ENCODE data around the gene HBS1L. TPM values are rescaled to one million over a fixed set of nuclear protein-coding genes. Genes with fewer than 3 reads are reported as not detected.

HBS1L gene
- total and polyA plus RNA-seq, 2 experiments from 2014 or later, result 43.0 to 70.6 TPM

DNA sequence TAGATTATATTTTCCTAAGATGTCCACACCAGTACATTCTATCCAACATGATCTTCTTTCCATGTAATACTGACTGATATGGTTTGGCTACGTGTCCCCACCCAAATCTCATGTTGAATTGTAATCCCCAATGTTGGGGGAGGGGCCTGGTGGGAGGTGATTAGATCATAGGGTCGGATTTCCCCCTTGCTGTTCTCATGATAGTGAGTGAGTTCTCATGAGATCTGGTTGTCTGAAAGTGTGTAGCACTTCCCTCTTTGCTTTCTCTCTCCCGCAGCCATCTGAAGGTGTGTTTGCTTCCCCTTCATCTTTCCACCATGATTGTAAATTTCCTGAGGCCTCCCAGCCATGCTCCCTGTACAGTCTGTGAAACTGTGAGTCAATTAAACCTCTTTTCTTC is 12.2 kb upstream of the HBS1L start:
- H3K4me3 ChIP-seq, result no peak overlapping the region
- DNase-seq (ENCODE audit: low spot score), result no peak
- H3K9me3 ChIP-seq (ENCODE audit: low read depth), result no peaks in the 10 kb centered on the region
- H3K27ac ChIP-seq, result no peak overlapping the region
- H3K36me3 ChIP-seq (replicated peaks; ENCODE audit: insufficient read depth, low read depth), result no peaks in the 10 kb centered on the region
- H3K4me2 ChIP-seq, result no peak overlapping the region
- H3K27me3 ChIP-seq, result no peaks in the 10 kb centered on the region
- no peaks in the 10 kb centered on the region for H3K4me1 ChIP-seq (ENCODE audit: insufficient read depth)
- TF ChIP-seq, protein P1, sequence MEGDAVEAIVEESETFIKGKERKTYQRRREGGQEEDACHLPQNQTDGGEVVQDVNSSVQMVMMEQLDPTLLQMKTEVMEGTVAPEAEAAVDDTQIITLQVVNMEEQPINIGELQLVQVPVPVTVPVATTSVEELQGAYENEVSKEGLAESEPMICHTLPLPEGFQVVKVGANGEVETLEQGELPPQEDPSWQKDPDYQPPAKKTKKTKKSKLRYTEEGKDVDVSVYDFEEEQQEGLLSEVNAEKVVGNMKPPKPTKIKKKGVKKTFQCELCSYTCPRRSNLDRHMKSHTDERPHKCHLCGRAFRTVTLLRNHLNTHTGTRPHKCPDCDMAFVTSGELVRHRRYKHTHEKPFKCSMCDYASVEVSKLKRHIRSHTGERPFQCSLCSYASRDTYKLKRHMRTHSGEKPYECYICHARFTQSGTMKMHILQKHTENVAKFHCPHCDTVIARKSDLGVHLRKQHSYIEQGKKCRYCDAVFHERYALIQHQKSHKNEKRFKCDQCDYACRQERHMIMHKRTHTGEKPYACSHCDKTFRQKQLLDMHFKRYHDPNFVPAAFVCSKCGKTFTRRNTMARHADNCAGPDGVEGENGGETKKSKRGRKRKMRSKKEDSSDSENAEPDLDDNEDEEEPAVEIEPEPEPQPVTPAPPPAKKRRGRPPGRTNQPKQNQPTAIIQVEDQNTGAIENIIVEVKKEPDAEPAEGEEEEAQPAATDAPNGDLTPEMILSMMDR (IDR thresholded peaks at IDR 0.05; ENCODE audit: poor library complexity), result no peak
- no peak for TF ChIP-seq EZH2phosphoT487 (IDR thresholded peaks at IDR 0.05; ENCODE audit: low read depth, severe bottlenecking, unreplicated experiment)
- H2AFZ ChIP-seq, result no peak overlapping the region
- H4K20me1 ChIP-seq (ENCODE audit: insufficient read depth, poor library complexity, severe bottlenecking), result no peaks in the 10 kb centered on the region
- WGBS (ENCODE audit: low lambda C conversion rate, missing lambda C conversion rate), result 71% methylated on average over 3 of the region's 3 CpGs
- H3K9me2 ChIP-seq (replicated peaks; ENCODE audit: insufficient read depth), result no peaks in the 10 kb centered on the region
- no peaks in the 10 kb centered on the region for H3K79me2 ChIP-seq

DNA sequence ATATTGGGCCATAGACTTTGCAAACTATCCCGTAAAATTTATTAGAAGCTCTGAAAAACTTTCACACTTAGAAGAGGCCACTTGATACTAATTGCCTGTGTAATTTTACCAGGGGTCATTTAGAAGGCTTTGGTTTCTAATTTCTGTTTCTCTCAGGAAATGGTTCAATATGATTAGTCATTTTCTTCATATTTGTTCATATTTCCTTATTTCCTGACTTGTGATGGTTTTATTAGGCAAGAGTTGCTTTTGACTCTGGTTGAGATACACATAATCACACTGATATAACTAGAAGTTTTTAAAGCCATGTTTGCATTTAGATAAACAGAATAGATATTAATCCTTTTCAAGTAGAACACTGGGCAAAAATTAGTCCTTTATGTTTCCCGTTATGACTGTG is 11.8 kb upstream of the HBS1L start:
- no peaks in the 10 kb centered on the region for H3K79me2 ChIP-seq
- 82% methylated on average over 2 of the region's 2 CpGs for WGBS (ENCODE audit: low lambda C conversion rate, missing lambda C conversion rate)

DNA sequence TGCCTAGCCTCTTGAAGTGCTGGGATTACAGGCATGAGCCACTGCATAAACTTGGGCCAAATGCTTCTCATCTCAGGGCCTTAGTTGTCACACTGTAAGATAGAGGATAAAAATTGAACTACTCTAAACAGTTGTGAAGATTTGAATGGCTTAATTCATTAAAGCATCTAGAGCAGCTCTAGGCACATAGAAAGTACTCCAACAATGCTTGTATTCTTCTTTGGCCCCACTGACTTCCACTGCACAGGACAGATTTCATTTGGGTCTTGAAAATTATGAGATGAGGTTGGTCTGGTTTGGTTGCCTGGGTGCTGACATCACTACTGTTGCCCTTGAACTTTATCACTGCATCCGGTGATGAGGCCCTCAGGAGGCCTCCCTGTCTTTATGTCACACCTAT is 10.0 kb upstream of the HBS1L start:
- Histone ChIP-seq H3K79me2 (no peaks in the 10 kb centered on the region), H3K4me1 (ENCODE audit: insufficient read depth) (no peaks in the 10 kb centered on the region), H3K27me3 (no peaks in the 10 kb centered on the region), H3K9me3 (ENCODE audit: low read depth) (no peaks in the 10 kb centered on the region), H3K27ac (no peak overlapping the region), H3K4me3 (no peak overlapping the region), H3K4me2 (no peak overlapping the region), H4K20me1 (ENCODE audit: insufficient read depth, poor library complexity, severe bottlenecking) (no peaks in the 10 kb centered on the region), H3K9me2 (replicated peaks; ENCODE audit: insufficient read depth) (no peaks in the 10 kb centered on the region), H3K36me3 (replicated peaks; ENCODE audit: insufficient read depth, low read depth) (no peaks in the 10 kb centered on the region), H2AFZ (no peak overlapping the region)
- DNase-seq (ENCODE audit: low spot score), result no peak
- TF ChIP-seq EZH2phosphoT487 (IDR thresholded peaks at IDR 0.05; ENCODE audit: low read depth, severe bottlenecking, unreplicated experiment), result no peak
- no peak for TF ChIP-seq EZH2 (IDR thresholded peaks at IDR 0.05; ENCODE audit: borderline replicate concordance)
- TF ChIP-seq, protein P1 (IDR thresholded peaks at IDR 0.05; ENCODE audit: poor library complexity), result no peak
- WGBS (ENCODE audit: low lambda C conversion rate, missing lambda C conversion rate), result 74% methylated on average over 1 of the region's 1 CpG

More for the DNA sequence above, 11.8 kb upstream of the HBS1L start:
- no peak for DNase-seq (ENCODE audit: low spot score)
- Histone ChIP-seq H3K9me3 (ENCODE audit: low read depth) (no peaks in the 10 kb centered on the region), H3K27ac (no peak overlapping the region), H3K9me2 (replicated peaks; ENCODE audit: insufficient read depth) (no peaks in the 10 kb centered on the region), H2AFZ (no peak overlapping the region), H3K4me1 (ENCODE audit: insufficient read depth) (no peaks in the 10 kb centered on the region), H3K36me3 (replicated peaks; ENCODE audit: insufficient read depth, low read depth) (no peaks in the 10 kb centered on the region), H3K4me3 (no peak overlapping the region), H3K4me2 (no peak overlapping the region), H4K20me1 (ENCODE audit: insufficient read depth, poor library complexity, severe bottlenecking) (no peaks in the 10 kb centered on the region), H3K27me3 (no peaks in the 10 kb centered on the region)
- no peak for TF ChIP-seq EZH2phosphoT487 (IDR thresholded peaks at IDR 0.05; ENCODE audit: low read depth, severe bottlenecking, unreplicated experiment)
- TF ChIP-seq, protein P1 (IDR thresholded peaks at IDR 0.05; ENCODE audit: poor library complexity), result no peak
- TF ChIP-seq EZH2 (IDR thresholded peaks at IDR 0.05; ENCODE audit: borderline replicate concordance), result no peak

DNA sequence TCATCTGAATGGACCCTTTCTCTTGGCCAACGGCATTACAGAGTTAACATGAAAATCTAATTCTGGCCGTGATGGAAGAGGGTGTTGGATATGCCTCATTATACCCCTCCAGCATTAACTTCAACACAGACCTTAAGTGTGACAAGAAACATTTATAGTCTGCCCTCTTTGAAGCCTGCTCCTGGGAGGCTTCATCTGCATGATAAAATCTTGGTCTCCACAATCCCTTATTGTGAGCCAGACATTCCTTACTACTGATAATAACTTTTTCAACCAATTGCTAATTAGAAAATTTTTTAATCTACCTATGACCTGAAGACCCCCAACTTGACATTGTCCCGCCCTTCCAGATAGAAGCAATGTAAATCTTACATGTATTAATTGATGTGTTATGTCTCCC is 9.3 kb upstream of the HBS1L start:
- DNase-seq (ENCODE audit: low spot score), result no peak
- Histone ChIP-seq H3K36me3 (replicated peaks; ENCODE audit: insufficient read depth, low read depth) (no peaks in the 10 kb centered on the region), H3K9me3 (ENCODE audit: low read depth) (no peaks in the 10 kb centered on the region), H3K27me3 (no peaks in the 10 kb centered on the region), H3K9me2 (replicated peaks; ENCODE audit: insufficient read depth) (no peaks in the 10 kb centered on the region), H3K4me3 (no peak overlapping the region), H3K79me2 (no peaks in the 10 kb centered on the region), H3K4me2 (no peak overlapping the region), H4K20me1 (ENCODE audit: insufficient read depth, poor library complexity, severe bottlenecking) (no peaks in the 10 kb centered on the region), H3K4me1 (ENCODE audit: insufficient read depth) (no peaks in the 10 kb centered on the region), H2AFZ (no peak overlapping the region), H3K27ac (no peak overlapping the region)
- 64% methylated on average over 3 of the region's 3 CpGs for WGBS (ENCODE audit: low lambda C conversion rate, missing lambda C conversion rate)
- TF ChIP-seq, protein P1 (IDR thresholded peaks at IDR 0.05; ENCODE audit: poor library complexity), result no peak
- no peak for TF ChIP-seq EZH2 (IDR thresholded peaks at IDR 0.05; ENCODE audit: borderline replicate concordance)
- no peak for TF ChIP-seq EZH2phosphoT487 (IDR thresholded peaks at IDR 0.05; ENCODE audit: low read depth, severe bottlenecking, unreplicated experiment)

Data from hepatocyte (in vitro differentiated cells).